SK-N-SH (cell line): ENCODE data around the gene ERAL1. TPM values are rescaled to one million over a fixed set of nuclear protein-coding genes. Genes with fewer than 3 reads are reported as not detected.

Source experiments
- CTCF ChIA-PET: fragments of 300-600, 350-600 bp; formaldehyde crosslinking; extraction: SDS; loops from one replicate; lab custom pipeline; 2021; lab: Yijun Ruan, JAX
- POLR2A ChIA-PET: fragments of 350-600 bp; sonication (Branson Sonifier 250); formaldehyde crosslinking; extraction: SDS; loops from one replicate; lab custom pipeline; 2020; ENCODE audit warnings: antibody characterized with exemption, inconsistent platforms; lab: Yijun Ruan, JAX
- DNase-seq: peaks from one replicate; pipeline ENCODE4 v3.0.0; 2012
- H2AFZ ChIP-seq: fragments of 200-600 bp; sonication (generic); 2 replicates; pipeline ENCODE4 v1.8.1; 2016; ENCODE audit warnings: antibody characterized with exemption, mild to moderate bottlenecking, low read depth
- H3F3A ChIP-seq: fragments of 200-600 bp; sonication (generic); replicated peaks from 2 replicates; pipeline ENCODE3; 2016; ENCODE audit warnings: antibody characterized with exemption, mild to moderate bottlenecking; ENCODE audit not compliant: insufficient read depth
- H3K27ac ChIP-seq, 2 experiments: fragments of 200-500 bp in 1 of 2; fragments of 200-600 bp in 1 of 2; sonication (Bioruptor generic) in 1 of 2; sonication (generic), shearing (Covaris generic) in 1 of 2; 2 replicates each; pipeline versions ENCODE4 v1.5.1 to v1.6.1; 2014 to 2016; ENCODE audit warnings: low read depth in 2 of 2, inconsistent platforms in 1 of 2, low read length in 1 of 2, mild to moderate bottlenecking in 1 of 2, mixed read lengths in 1 of 2
- H3K27me3 ChIP-seq: fragments of 200-600 bp; sonication (generic), shearing (Covaris generic); 2 replicates; pipeline ENCODE4 v1.6.1; 2016; ENCODE audit warnings: mixed run types; ENCODE audit not compliant: insufficient read depth
- H3K36me3 ChIP-seq, 2 experiments: fragments of 200-500 bp in 1 of 2; fragments of 200-600 bp in 1 of 2; sonication (Bioruptor generic) in 1 of 2; sonication (generic) in 1 of 2; replicated peaks in 1 of 2; 2 replicates each; pipeline versions ENCODE3 to v1.5.1; 2014 to 2016; ENCODE audit warnings: low read length in 1 of 2, mild to moderate bottlenecking in 1 of 2; ENCODE audit not compliant: insufficient read depth in 2 of 2, control insufficient read depth in 1 of 2
- H3K4me1 ChIP-seq, 2 experiments: fragments of 200-500 bp in 1 of 2; fragments of 200-600 bp in 1 of 2; sonication (Bioruptor generic) in 1 of 2; sonication (generic), shearing (Covaris generic) in 1 of 2; 2 replicates each; pipeline versions ENCODE4 v1.5.1 to v1.6.1; 2014 to 2016; ENCODE audit warnings: low read depth in 1 of 2, low read length in 1 of 2, mixed run types in 1 of 2; ENCODE audit not compliant: insufficient read depth in 2 of 2, control insufficient read depth in 1 of 2
- H3K4me2 ChIP-seq: fragments of 200-600 bp; sonication (generic), shearing (Covaris generic); 2 replicates; pipeline ENCODE4 v1.6.1; 2017; ENCODE audit warnings: mixed run types
- H3K4me3 ChIP-seq, 2 experiments: fragments of 200-500 bp in 1 of 2; fragments of 200-600 bp in 1 of 2; sonication (Bioruptor generic) in 1 of 2; sonication (generic), shearing (Covaris generic) in 1 of 2; 2 replicates each; pipeline versions ENCODE4 v1.5.1 to v1.8.1; 2014 to 2016; ENCODE audit warnings: low read depth in 2 of 2, inconsistent platforms in 1 of 2, low read length in 1 of 2, mild to moderate bottlenecking in 1 of 2, mixed read lengths in 1 of 2, moderate library complexity in 1 of 2
- H3K79me2 ChIP-seq: fragments of 200-600 bp; sonication (generic); 2 replicates; pipeline ENCODE4 v1.8.1; 2017; ENCODE audit warnings: mild to moderate bottlenecking; ENCODE audit not compliant: insufficient read depth
- H3K9ac ChIP-seq: fragments of 200-600 bp; sonication (generic); 2 replicates; pipeline ENCODE4 v1.6.1; 2017; ENCODE audit warnings: mixed run types
- H3K9me2 ChIP-seq: fragments of 200-600 bp; sonication (generic); 2 replicates; pipeline ENCODE4 v1.6.1; 2017; ENCODE audit warnings: mixed run types
- H3K9me3 ChIP-seq: fragments of 200-600 bp; sonication (generic); 2 replicates; pipeline ENCODE4 v1.6.1; 2017; ENCODE audit warnings: mixed run types, mild to moderate bottlenecking, moderate library complexity
- H4K20me1 ChIP-seq: fragments of 200-600 bp; sonication (generic); 2 replicates; pipeline ENCODE4 v1.6.1; 2017; ENCODE audit warnings: mild to moderate bottlenecking, mixed run types; ENCODE audit not compliant: insufficient read depth
- GABPA ChIP-seq: IDR thresholded peaks from 2 replicates; pipeline ENCODE4 v1.4.0; 2012; ENCODE audit warnings: low read depth, mild to moderate bottlenecking
- MXI1 ChIP-seq: IDR thresholded peaks from 2 replicates; pipeline ENCODE4 v1.6.1; 2012; ENCODE audit warnings: mild to moderate bottlenecking, low read depth, low read length, improper control_type of control experiment
- POLR2AphosphoS5 ChIP-seq: IDR thresholded peaks from 2 replicates; pipeline ENCODE4 v1.6.1; 2012; ENCODE audit warnings: low read depth, low read length
- RAD21 ChIP-seq: IDR thresholded peaks from 2 replicates; pipeline ENCODE4 v1.6.1; 2012; ENCODE audit warnings: mild to moderate bottlenecking, low read length
- RFX5 ChIP-seq: IDR thresholded peaks from 2 replicates; pipeline ENCODE4 v1.6.1; 2012; ENCODE audit warnings: mild to moderate bottlenecking, improper control_type of control experiment, low read length
- RXRA ChIP-seq: IDR thresholded peaks from 2 replicates; pipeline ENCODE4 v1.4.0; 2012; ENCODE audit warnings: low read depth, mild to moderate bottlenecking, borderline replicate concordance
- SMC3 ChIP-seq: IDR thresholded peaks from 2 replicates; pipeline ENCODE4 v1.6.1; 2012; ENCODE audit warnings: low read depth, low read length, improper control_type of control experiment
- TAF1 ChIP-seq: IDR thresholded peaks from 2 replicates; pipeline ENCODE4 v1.6.1; 2012; ENCODE audit warnings: low read depth, mild to moderate bottlenecking, low read length, moderate library complexity, borderline replicate concordance
- TEAD4 ChIP-seq: IDR thresholded peaks from 2 replicates; pipeline ENCODE4 v1.4.0; 2012; ENCODE audit warnings: mild to moderate bottlenecking, borderline replicate concordance; ENCODE audit not compliant: insufficient read depth
- WGBS: methylation state at CpG from one replicate; pipeline ENCODE4 v1.1.6; 2017; ENCODE audit warnings: low lambda C conversion rate; 5-methylcytosine and 5-hydroxymethylcytosine counted together
- polyA plus RNA-seq, 3 experiments: library from polyadenylated mRNA; depleted of rRNA; stranded (reverse); fragments of >200 nt; gene quantifications; 2 replicates each; pipeline ENCODE4 v1.2.3, GENCODE V29; 2012
- TF ChIP-seq, protein P1 (sequence below): IDR thresholded peaks from 2 replicates; pipeline ENCODE4 v1.4.0; 2012; ENCODE audit warnings: low read depth, borderline replicate concordance
- TF ChIP-seq, protein P2 (sequence below): fragments of 200-600 bp; sonication (generic); IDR thresholded peaks from 2 replicates; pipeline ENCODE4 v1.6.1; 2017; ENCODE audit warnings: antibody characterized with exemption, mild to moderate bottlenecking, moderate library complexity
- TF ChIP-seq, protein P3 (sequence below): IDR thresholded peaks from 2 replicates; pipeline ENCODE4 v1.4.0; 2012; ENCODE audit warnings: low read depth, borderline replicate concordance
- TF ChIP-seq, protein P4 (sequence below): IDR thresholded peaks from 2 replicates; pipeline ENCODE4 v1.4.0; 2012; ENCODE audit warnings: low read depth

ERAL1 gene
- polyA plus RNA-seq, 1 of the 3 experiments (the other 2 are of a cell fraction) = 57.3 TPM

DNA sequence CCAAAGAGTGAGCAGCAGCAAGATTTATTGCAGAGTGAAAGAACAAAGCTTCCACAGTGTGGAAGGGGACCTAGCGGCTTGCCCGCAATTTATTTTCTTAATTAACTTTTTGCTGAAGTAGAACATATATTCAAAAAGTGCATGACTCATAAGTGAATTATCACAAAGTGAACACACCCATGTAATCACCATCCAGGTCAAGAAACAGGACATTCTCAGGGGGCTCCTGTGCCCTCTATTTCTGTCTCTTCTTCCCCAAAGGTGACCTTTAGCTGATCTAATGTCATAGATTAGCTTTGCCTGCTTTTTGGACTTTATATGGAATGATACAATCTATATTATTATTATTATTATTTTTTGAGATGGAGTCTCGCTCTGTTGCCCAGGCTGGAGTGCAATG lies 19.9 kb downstream of the ERAL1 start:
- Histone ChIP-seq H3K9ac (no peak overlapping the region), H3K9me2 (no peaks in the 10 kb centered on the region), H3K36me3 (peaks cover 5 to 16% of the 10 kb centered on the region in 2 experiments), H4K20me1 (no peaks in the 10 kb centered on the region), H3K79me2 (no peaks in the 10 kb centered on the region), H3K9me3 (no peaks in the 10 kb centered on the region), H3F3A (peaks cover 3% of the 10 kb centered on the region), H3K4me3 (no peak overlapping the region), H3K27me3 (no peaks in the 10 kb centered on the region), H3K4me2 (no peak overlapping the region)
- CTCF ChIA-PET = no interaction called here
- POLR2A ChIA-PET = no interaction called here
- TF ChIP-seq TAF1 = no peak
- TF ChIP-seq, protein P1, sequence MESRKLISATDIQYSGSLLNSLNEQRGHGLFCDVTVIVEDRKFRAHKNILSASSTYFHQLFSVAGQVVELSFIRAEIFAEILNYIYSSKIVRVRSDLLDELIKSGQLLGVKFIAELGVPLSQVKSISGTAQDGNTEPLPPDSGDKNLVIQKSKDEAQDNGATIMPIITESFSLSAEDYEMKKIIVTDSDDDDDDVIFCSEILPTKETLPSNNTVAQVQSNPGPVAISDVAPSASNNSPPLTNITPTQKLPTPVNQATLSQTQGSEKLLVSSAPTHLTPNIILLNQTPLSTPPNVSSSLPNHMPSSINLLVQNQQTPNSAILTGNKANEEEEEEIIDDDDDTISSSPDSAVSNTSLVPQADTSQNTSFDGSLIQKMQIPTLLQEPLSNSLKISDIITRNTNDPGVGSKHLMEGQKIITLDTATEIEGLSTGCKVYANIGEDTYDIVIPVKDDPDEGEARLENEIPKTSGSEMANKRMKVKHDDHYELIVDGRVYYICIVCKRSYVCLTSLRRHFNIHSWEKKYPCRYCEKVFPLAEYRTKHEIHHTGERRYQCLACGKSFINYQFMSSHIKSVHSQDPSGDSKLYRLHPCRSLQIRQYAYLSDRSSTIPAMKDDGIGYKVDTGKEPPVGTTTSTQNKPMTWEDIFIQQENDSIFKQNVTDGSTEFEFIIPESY = no peak
- no peak for TF ChIP-seq POLR2AphosphoS5
- no peak for TF ChIP-seq RFX5
- TF ChIP-seq TEAD4 = no peak
- TF ChIP-seq, protein P2, sequence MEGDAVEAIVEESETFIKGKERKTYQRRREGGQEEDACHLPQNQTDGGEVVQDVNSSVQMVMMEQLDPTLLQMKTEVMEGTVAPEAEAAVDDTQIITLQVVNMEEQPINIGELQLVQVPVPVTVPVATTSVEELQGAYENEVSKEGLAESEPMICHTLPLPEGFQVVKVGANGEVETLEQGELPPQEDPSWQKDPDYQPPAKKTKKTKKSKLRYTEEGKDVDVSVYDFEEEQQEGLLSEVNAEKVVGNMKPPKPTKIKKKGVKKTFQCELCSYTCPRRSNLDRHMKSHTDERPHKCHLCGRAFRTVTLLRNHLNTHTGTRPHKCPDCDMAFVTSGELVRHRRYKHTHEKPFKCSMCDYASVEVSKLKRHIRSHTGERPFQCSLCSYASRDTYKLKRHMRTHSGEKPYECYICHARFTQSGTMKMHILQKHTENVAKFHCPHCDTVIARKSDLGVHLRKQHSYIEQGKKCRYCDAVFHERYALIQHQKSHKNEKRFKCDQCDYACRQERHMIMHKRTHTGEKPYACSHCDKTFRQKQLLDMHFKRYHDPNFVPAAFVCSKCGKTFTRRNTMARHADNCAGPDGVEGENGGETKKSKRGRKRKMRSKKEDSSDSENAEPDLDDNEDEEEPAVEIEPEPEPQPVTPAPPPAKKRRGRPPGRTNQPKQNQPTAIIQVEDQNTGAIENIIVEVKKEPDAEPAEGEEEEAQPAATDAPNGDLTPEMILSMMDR = no peak
- no peak for TF ChIP-seq RAD21
- TF ChIP-seq MXI1 = no peak
- TF ChIP-seq, protein P3, sequence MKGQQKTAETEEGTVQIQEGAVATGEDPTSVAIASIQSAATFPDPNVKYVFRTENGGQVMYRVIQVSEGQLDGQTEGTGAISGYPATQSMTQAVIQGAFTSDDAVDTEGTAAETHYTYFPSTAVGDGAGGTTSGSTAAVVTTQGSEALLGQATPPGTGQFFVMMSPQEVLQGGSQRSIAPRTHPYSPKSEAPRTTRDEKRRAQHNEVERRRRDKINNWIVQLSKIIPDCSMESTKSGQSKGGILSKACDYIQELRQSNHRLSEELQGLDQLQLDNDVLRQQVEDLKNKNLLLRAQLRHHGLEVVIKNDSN = no peak
- TF ChIP-seq, protein P4, sequence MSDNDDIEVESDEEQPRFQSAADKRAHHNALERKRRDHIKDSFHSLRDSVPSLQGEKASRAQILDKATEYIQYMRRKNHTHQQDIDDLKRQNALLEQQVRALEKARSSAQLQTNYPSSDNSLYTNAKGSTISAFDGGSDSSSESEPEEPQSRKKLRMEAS = no peak
- TF ChIP-seq SMC3 = no peak
- TF ChIP-seq RXRA = no peak
- TF ChIP-seq GABPA = no peak
- TF ChIP-seq, all 33 proteins: peak for 0
- Histone ChIP-seq H3K4me1 (no peaks in the 10 kb centered on the region), H3K27ac (no peak overlapping the region), H2AFZ (no peak overlapping the region)
- WGBS = 95% methylated on average over 3 of the region's 3 CpGs
- DNase-seq = no peak
